Motor neuron (in vitro differentiated cells): ENCODE results near the gene CD7. TPM values are rescaled to one million over a fixed set of nuclear protein-coding genes. Genes with fewer than 3 reads are reported as not detected.
A peak's percentile ranks its signal among the peaks of the same experiment; 100 is the strongest.

Experiments
- ATAC-seq, 8 experiments: fragments of 200-7000 bp; cut with Tn5 transposase; replicated peaks in 6 of 8; 2 replicates each; pipeline ENCODE4 v1.8.0; 2021; ENCODE audit warnings: mild to moderate bottlenecking in 8 of 8, moderate library complexity in 8 of 8
- H3K27ac ChIP-seq, 2 donors: fragments of 250-450 bp; sonication (Bioruptor Pico); 2 replicates each; pipeline ENCODE4 v1.9.0; 2021; ENCODE audit warnings: antibody characterized with exemption in 2 of 2, mild to moderate bottlenecking in 2 of 2, moderate library complexity in 1 of 2
- H3K4me1 ChIP-seq, 2 donors: fragments of 250-450 bp; sonication (Bioruptor Pico); replicated peaks in 1 of 2; 2 replicates each; pipeline ENCODE4 v1.6.1; 2021; ENCODE audit warnings: antibody characterized with exemption in 2 of 2, mild to moderate bottlenecking in 2 of 2, moderate library complexity in 1 of 2
- H3K4me3 ChIP-seq, 5 donors: fragments of 250-450 bp; sonication (Bioruptor Pico); 2 replicates each; pipeline ENCODE4 v1.9.0; 2021; ENCODE audit warnings: antibody characterized with exemption in 5 of 5, mild to moderate bottlenecking in 5 of 5, moderate library complexity in 4 of 5
- WGBS, 10 experiments: fragments of 450-650 bp; shearing (Covaris generic); methylation state at CpG; one replicate each; pipeline ENCODE4 v1.0.0; 2022; 5-methylcytosine and 5-hydroxymethylcytosine counted together
- in situ Hi-C, 9 experiments: fragments of 400-800 bp; cut with MboI; loops; one replicate each; pipeline ENCODE4 v1.15.0; 2021; ENCODE audit warnings: low sequenced_read_pairs in 9 of 9, low pct_unique_long_range_greater_than_20kb in 2 of 9; ENCODE audit not compliant: unreplicated experiment in 9 of 9
- total RNA-seq, 8 experiments: library from RNA; unstranded; fragments of 300-600 nt; gene quantifications; 2 replicates each; pipeline versions ENCODE4 v1.2.3 to v1.2.4, GENCODE V29; 2022

CD7 gene
- total RNA-seq, 8 experiments from 2014 or later: 0.33 to 3.8 (median 2.0) TPM; not detected in 1

GRCh38 chr17:82344175-82344907 is 26.9 kb upstream of the CD7 start:
- ATAC-seq: peak in 5 of 8 experiments; percentile 9 to 91 (median 65)
- in situ Hi-C loops: no loop called here
- Histone ChIP-seq H3K4me1 (peaks cover 13 to 14% of the 10 kb centered on the region in 2 donors), H3K4me3 (no peak overlapping the region), H3K27ac (no peak overlapping the region)
- 80 to 100% (median 91%) methylated on average over 1 to 5 of the region's 24 CpGs; no CpG with 5 or more reads in 7 of the 10 experiments for WGBS, 10 experiments

- WGBS, 10 experiments: 60 to 100% (median 80%) methylated on average over 1 to 4 of the region's 5 CpGs; no CpG with 5 or more reads in 3 of the 10 experiments
- in situ Hi-C loops: no loop called here
- peak in 1 of 8 experiments; percentile 21 for ATAC-seq
- Histone ChIP-seq H3K4me1 (peaks cover 14% of the 10 kb centered on the region in 2 donors), H3K27ac (no peak overlapping the region), H3K4me3 (no peak overlapping the region)
Measured at GRCh38 chr17:82343560-82343959, 26.2 kb upstream of the CD7 start.

GRCh38 chr17:82342361-82343079 is 25.1 kb upstream of the CD7 start:
- ATAC-seq: no peak
- in situ Hi-C loops: no loop called here
- Histone ChIP-seq H3K27ac (no peak overlapping the region), H3K4me3 (no peak overlapping the region), H3K4me1 (peaks cover 15% of the 10 kb centered on the region in 2 donors)
- WGBS, 10 experiments: 74 to 100% (median 87%) methylated on average over 1 to 17 of the region's 28 CpGs; no CpG with 5 or more reads in 2 of the 10 experiments

GRCh38 chr17:82339634-82340580 is 22.5 kb upstream of the CD7 start:
- H3K4me1 ChIP-seq: peaks cover 20% of the 10 kb centered on the region in 2 donors
- in situ Hi-C loops: no loop called here
- ATAC-seq: no peak
- no peak overlapping the region for H3K4me3 ChIP-seq
- no peak overlapping the region for H3K27ac ChIP-seq
- WGBS, 10 experiments: 0 to 100% (median 75%) methylated on average over 1 to 4 of the region's 10 CpGs; no CpG with 5 or more reads in 4 of the 10 experiments

GRCh38 chr17:82338858-82339633 is 21.6 kb upstream of the CD7 start:
- Histone ChIP-seq H3K27ac (peak overlapping the region in 1 of 2 donors; percentile 4), H3K4me1 (peaks cover 20 to 27% of the 10 kb centered on the region in 2 donors), H3K4me3 (no peak overlapping the region)
- 0 to 37% (median 12%) methylated on average over 3 to 17 of the region's 29 CpGs for WGBS, 10 experiments
- in situ Hi-C loops: no loop called here
- ATAC-seq: peak; percentile 85 to 93 (median 90)

GRCh38 chr17:82334622-82335394 is 17.4 kb upstream of the CD7 start:
- in situ Hi-C loops: no loop called here
- Histone ChIP-seq H3K4me1 (peaks cover 39 to 56% of the 10 kb centered on the region in 2 donors), H3K4me3 (no peak overlapping the region), H3K27ac (no peak overlapping the region)
- ATAC-seq: no peak
- WGBS, 10 experiments: 8 to 80% (median 23%) methylated on average over 1 to 7 of the region's 16 CpGs; no CpG with 5 or more reads in 5 of the 10 experiments

GRCh38 chr17:82334204-82334621 is 16.8 kb upstream of the CD7 start:
- WGBS, 10 experiments: no CpG with 5 or more reads among the region's 25 CpGs
- in situ Hi-C loops: no loop called here
- no peak overlapping the region for H3K4me3 ChIP-seq
- peak in 2 of 8 experiments; percentile 1 to 12 for ATAC-seq
- no peak overlapping the region for H3K27ac ChIP-seq
- peaks cover 40 to 57% of the 10 kb centered on the region in 2 donors for H3K4me1 ChIP-seq

GRCh38 chr17:82333279-82334171 is 16.1 kb upstream of the CD7 start, which contains the start of gene SECTM1:
TSS of gene SECTM1 (minus strand) at chr17:82333766. CDS start at chr17:82327240, 6,526 bp downstream.
- Histone ChIP-seq H3K4me1 (peaks cover 40 to 57% of the 10 kb centered on the region in 2 donors), H3K4me3 (no peak within 1 kb of the TSS), H3K27ac (no peak within 1 kb of the TSS)
- WGBS, 10 experiments: 0 to 19% (median 6%) methylated on average over 2 to 27 of the region's 90 CpGs; no CpG with 5 or more reads in 6 of the 10 experiments
- in situ Hi-C loops: no loop called here
- peak in 7 of 8 experiments; percentile 23 to 57 (median 32) for ATAC-seq

GRCh38 chr17:82332669-82333278 is 15.4 kb upstream of the CD7 start:
- H3K27ac ChIP-seq: no peak overlapping the region
- H3K4me3 ChIP-seq: no peak overlapping the region
- in situ Hi-C loops: no loop called here
- H3K4me1 ChIP-seq: peaks cover 47 to 64% of the 10 kb centered on the region in 2 donors
- 7 to 27% (median 11%) methylated on average over 2 to 16 of the region's 32 CpGs; no CpG with 5 or more reads in 5 of the 10 experiments for WGBS, 10 experiments
- peak in 7 of 8 experiments; percentile 1 to 23 (median 5) for ATAC-seq

- WGBS, 10 experiments: 47 to 100% (median 84%) methylated on average over 1 to 10 of the region's 25 CpGs; no CpG with 5 or more reads in 5 of the 10 experiments
- in situ Hi-C loops: no loop called here
- no peak for ATAC-seq
- peaks cover 55 to 71% of the 10 kb centered on the region in 2 donors for H3K4me1 ChIP-seq
- H3K4me3 ChIP-seq: no peak overlapping the region
- no peak overlapping the region for H3K27ac ChIP-seq
Measured at GRCh38 chr17:82331345-82331939, 14.0 kb upstream of the CD7 start.
